Mucosa of rectum (tissue), 2 donors: ENCODE results near the gene STARD8.
"Not testable (repeated sequence)": the region's sequence is repeated elsewhere in the genome, so short reads cannot be mapped to it uniquely, and the experiment has no call there.

Experiments
- H3K27ac ChIP-seq, 2 donors: one replicate each; pipeline ENCODE4 v1.7.0; 2013; ENCODE audit warnings: inconsistent platforms in 2 of 2, low read depth in 2 of 2, low read length in 2 of 2
- H3K27me3 ChIP-seq, 2 donors: one replicate each; pipeline ENCODE4 v1.7.0; 2013; ENCODE audit warnings: low read length in 2 of 2; ENCODE audit not compliant: control insufficient read depth in 2 of 2, insufficient read depth in 2 of 2
- H3K36me3 ChIP-seq, 2 donors: one replicate each; pipeline ENCODE4 v1.7.0; 2013; ENCODE audit warnings: low read length in 2 of 2; ENCODE audit not compliant: control insufficient read depth in 2 of 2, insufficient read depth in 2 of 2
- H3K4me1 ChIP-seq, 2 donors: one replicate each; pipeline ENCODE4 v1.7.0; 2013; ENCODE audit warnings: low read length in 2 of 2, mild to moderate bottlenecking in 1 of 2; ENCODE audit not compliant: control insufficient read depth in 2 of 2, insufficient read depth in 2 of 2
- H3K4me3 ChIP-seq, 2 donors: one replicate each; pipeline ENCODE4 v1.7.0; 2013; ENCODE audit warnings: low read length in 2 of 2
- H3K9ac ChIP-seq, 2 donors: one replicate each; pipeline ENCODE4 v1.7.0; 2013; ENCODE audit warnings: low read length in 2 of 2, low read depth in 1 of 2, mild to moderate bottlenecking in 1 of 2
- H3K9me3 ChIP-seq, 2 donors: one replicate each; pipeline ENCODE4 v1.7.0; 2013; ENCODE audit warnings: low read length in 2 of 2; ENCODE audit not compliant: control insufficient read depth in 2 of 2
- donor health status: healthy.
- donor health status: Normal muscosa, but diverticular disease.

Gene STARD8

DNA sequence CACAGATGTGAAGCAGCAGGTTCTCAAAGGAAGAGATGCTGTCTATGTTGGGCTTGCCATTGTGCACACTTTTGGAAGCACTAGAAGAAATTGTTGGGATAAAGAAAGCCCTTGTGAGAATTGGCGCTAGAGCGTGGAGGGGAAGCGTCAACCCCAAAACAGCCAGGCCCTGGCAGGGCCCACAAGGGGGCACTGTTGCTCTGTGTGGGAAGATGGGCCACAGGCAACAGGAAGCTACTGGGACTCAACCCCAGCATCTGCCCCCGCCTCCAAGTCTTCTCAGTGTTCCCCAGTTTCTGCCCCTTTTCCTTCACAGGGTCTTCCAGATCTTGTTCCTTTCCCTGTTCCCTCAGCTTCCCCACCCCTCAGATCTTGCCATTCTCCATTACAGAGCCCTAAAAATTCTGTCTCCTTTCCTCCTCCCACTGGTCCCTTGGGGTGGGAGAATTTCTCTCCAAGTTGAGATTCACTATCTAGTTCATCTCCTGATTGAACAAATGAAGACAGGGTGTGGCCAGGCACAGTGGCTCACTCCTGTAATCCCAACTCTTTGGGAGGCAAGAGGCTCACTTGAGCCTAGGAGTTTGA is 85.5 kb downstream of the STARD8 start:
- no peak overlapping the region for H3K27ac ChIP-seq
- no peak overlapping the region for H3K4me3 ChIP-seq
- no peaks in the 10 kb centered on the region for H3K9me3 ChIP-seq
- H3K4me1 ChIP-seq, result no peaks in the 10 kb centered on the region
- no peaks in the 10 kb centered on the region for H3K36me3 ChIP-seq
- no peak overlapping the region for H3K9ac ChIP-seq
- H3K27me3 ChIP-seq, result peaks cover 0 to 4% of the 10 kb centered on the region in 2 donors

DNA sequence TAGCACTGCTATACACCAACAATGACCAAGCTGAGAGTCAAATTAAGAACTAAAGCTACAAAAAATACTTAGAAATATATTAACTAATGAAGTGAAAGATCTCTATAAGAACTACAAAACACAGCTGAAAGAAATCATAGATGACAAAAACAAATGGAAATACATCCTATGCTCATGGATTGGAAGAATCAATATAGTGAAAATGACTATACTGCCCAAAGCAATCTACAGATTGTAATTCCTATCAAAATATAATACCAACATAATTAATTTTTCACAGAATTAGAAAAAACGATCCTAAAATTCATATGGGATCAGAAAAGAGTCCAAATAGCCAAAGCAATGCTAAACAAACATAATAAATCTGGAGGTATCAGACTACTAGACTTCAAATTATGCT is 87.8 kb downstream of the STARD8 start:
- no peaks in the 10 kb centered on the region for H3K9me3 ChIP-seq
- no peak overlapping the region for H3K4me3 ChIP-seq
- peaks cover 0 to 4% of the 10 kb centered on the region in 2 donors for H3K27me3 ChIP-seq
- no peaks in the 10 kb centered on the region for H3K4me1 ChIP-seq
- no peak overlapping the region for H3K9ac ChIP-seq
- H3K36me3 ChIP-seq, result no peaks in the 10 kb centered on the region
- H3K27ac ChIP-seq, result no peak overlapping the region

DNA sequence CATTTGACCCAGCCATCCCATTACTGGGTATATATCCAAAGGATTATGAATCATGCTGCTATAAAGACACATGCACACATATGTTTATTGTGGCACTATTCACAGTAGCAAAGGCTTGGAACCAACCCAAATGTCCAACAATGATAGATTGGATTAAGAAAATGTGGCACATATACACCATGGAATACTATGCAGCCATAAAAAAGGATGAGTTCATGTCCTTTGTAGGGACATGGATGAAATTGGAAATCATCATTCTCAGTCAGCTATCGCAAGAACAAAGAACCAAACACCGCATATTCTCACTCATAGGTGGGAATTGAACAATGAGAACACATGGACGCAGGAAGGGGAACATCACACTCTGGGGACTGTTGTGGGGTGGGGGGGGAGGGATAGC is 94.4 kb downstream of the STARD8 start:
- not testable (repeated sequence) for H3K27ac ChIP-seq, H3K4me3 ChIP-seq, H3K36me3 ChIP-seq, H3K9ac ChIP-seq, H3K27me3 ChIP-seq, H3K9me3 ChIP-seq, H3K4me1 ChIP-seq

DNA sequence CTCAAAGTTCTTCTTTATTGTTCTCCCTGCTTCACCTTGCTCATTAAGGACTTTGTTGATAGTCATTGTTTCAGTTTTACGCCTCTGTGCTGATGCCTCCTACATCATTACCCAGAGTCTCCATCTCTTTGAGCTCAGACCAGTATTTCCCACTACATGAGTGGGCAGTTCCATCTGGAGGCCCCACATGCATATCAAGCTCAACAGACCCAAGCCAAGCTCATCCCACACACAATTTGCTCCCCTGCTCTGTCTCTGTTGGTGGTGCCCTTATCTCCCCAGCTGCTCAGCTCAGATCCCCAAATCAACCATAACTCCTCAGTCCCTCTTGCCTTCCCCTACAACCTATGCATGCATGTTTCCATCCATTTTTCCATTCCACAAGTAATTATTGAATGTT is 96.3 kb downstream of the STARD8 start:
- no peaks in the 10 kb centered on the region for H3K36me3 ChIP-seq
- H3K4me3 ChIP-seq, result no peak overlapping the region
- H3K27me3 ChIP-seq, result no peaks in the 10 kb centered on the region
- no peak overlapping the region for H3K9ac ChIP-seq
- H3K9me3 ChIP-seq, result no peaks in the 10 kb centered on the region
- H3K27ac ChIP-seq, result no peak overlapping the region
- H3K4me1 ChIP-seq, result no peaks in the 10 kb centered on the region

DNA sequence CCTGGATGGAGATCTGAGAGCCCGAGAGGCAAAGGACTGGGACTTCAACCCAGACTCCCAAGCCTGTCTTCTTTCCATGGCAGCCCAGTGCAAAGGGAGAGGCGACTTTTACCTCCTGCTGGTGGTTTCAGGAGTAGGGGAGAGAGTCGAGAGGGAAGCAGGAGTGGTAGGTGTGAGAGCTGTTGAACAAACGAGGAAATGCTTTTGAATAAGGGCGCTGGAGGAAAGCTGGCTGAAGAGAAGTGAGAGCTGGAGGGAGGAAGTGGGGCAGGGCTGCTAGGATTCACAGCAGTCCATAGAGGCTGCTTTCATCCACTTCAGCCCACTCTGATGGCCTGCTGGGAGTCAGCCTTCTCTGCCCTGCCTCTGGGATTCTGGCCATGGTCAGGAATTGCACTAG is 99.5 kb downstream of the STARD8 start:
- Histone ChIP-seq H3K36me3 (no peaks in the 10 kb centered on the region), H3K9ac (no peak overlapping the region), H3K4me1 (no peaks in the 10 kb centered on the region), H3K9me3 (no peaks in the 10 kb centered on the region), H3K4me3 (no peak overlapping the region), H3K27ac (no peak overlapping the region), H3K27me3 (no peaks in the 10 kb centered on the region)

DNA sequence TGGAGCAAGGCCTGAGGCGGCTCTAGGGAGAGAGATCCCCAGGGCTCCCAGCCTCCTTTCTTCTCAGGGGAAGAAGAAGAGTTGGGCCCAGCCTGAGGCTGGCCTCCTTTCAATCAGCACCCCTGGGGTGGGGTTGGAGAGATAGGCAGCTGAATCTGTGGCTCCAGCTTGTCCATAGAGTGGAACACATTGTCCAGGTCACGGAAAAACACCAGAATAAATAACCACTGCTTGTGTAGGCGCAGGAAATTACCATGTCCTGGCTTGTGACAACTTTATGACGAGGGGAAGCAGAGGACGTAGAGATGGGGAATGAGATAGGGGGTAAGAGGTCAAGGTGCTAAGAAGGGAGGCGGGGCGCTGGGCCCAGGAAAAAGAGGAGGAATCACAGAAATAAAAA is 100.6 kb downstream of the STARD8 start:
- no peak overlapping the region for H3K9ac ChIP-seq
- H3K36me3 ChIP-seq, result no peaks in the 10 kb centered on the region
- H3K4me1 ChIP-seq, result no peaks in the 10 kb centered on the region
- no peak overlapping the region for H3K27ac ChIP-seq
- H3K27me3 ChIP-seq, result no peaks in the 10 kb centered on the region
- H3K4me3 ChIP-seq, result no peak overlapping the region
- H3K9me3 ChIP-seq, result no peaks in the 10 kb centered on the region

DNA sequence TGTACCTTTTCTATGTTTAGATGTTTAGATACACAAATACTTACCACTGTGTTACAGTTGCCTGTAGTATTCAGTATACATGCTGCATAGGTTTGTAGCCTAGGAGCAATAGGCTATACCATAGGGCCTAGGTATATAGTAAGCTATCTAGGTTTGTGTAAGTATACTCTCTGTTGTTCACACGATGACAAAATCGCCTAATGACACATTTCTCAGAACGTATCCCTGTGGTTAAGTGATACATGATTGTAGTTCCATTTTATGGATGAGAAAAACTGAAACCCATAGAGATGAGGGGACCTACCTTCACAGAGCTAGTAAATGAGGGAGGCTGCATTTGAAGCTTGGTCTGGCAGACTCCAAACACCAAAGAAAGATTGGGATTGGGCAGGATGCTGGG is 102.0 kb downstream of the STARD8 start:
- H3K36me3 ChIP-seq, result no peaks in the 10 kb centered on the region
- H3K27me3 ChIP-seq, result peaks cover 2 to 3% of the 10 kb centered on the region in 2 donors
- no peak overlapping the region for H3K27ac ChIP-seq
- H3K4me1 ChIP-seq, result no peaks in the 10 kb centered on the region
- H3K9me3 ChIP-seq, result no peaks in the 10 kb centered on the region
- H3K4me3 ChIP-seq, result no peak overlapping the region
- H3K9ac ChIP-seq, result no peak overlapping the region

DNA sequence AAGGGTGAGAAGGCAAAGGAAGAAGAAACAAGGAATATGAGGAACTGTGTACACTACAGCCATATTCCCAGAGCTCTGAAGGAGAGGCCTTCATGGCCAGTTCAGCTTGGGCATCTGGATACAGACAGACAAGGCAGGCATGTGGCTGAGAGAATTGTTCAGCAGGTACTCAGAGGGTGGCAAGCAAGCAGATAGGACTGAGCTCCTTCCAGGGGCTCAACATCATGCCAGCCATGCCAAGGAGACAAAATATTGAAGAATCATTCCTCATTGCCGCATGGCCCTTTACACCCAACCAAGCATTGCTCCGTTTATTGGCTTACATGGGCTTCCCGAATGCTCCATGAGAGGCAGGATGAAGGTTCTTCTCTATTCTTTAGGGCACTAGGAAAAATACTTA is 102.8 kb downstream of the STARD8 start:
- no peak overlapping the region for H3K4me3 ChIP-seq
- H3K9me3 ChIP-seq, result no peaks in the 10 kb centered on the region
- peaks cover 2 to 3% of the 10 kb centered on the region in 2 donors for H3K27me3 ChIP-seq
- H3K36me3 ChIP-seq, result no peaks in the 10 kb centered on the region
- H3K4me1 ChIP-seq, result no peaks in the 10 kb centered on the region
- H3K9ac ChIP-seq, result no peak overlapping the region
- no peak overlapping the region for H3K27ac ChIP-seq

DNA sequence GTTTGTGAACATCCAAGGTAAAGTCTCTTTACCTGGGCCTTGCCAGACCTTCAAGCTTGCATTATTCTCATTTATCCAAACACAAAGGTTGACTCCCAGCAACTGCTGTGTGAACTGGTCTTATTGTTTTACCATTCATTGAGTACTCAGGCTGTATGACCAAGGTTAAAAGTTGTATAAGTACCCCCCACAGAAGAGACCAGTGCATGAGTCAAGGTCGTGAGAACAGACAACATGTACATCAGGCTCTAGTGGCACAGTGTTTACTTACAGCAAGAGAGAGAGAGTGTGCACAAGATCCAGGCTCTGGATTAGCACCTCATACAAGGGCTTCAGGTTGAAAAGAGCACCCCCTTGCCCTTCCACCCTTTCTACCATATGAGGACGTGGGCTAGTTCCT is 103.9 kb downstream of the STARD8 start:
- H3K36me3 ChIP-seq, result no peaks in the 10 kb centered on the region
- H3K9ac ChIP-seq, result no peak overlapping the region
- no peaks in the 10 kb centered on the region for H3K4me1 ChIP-seq
- H3K9me3 ChIP-seq, result no peaks in the 10 kb centered on the region
- H3K27ac ChIP-seq, result no peak overlapping the region
- peaks cover 2 to 6% of the 10 kb centered on the region in 2 donors for H3K27me3 ChIP-seq
- H3K4me3 ChIP-seq, result no peak overlapping the region

DNA sequence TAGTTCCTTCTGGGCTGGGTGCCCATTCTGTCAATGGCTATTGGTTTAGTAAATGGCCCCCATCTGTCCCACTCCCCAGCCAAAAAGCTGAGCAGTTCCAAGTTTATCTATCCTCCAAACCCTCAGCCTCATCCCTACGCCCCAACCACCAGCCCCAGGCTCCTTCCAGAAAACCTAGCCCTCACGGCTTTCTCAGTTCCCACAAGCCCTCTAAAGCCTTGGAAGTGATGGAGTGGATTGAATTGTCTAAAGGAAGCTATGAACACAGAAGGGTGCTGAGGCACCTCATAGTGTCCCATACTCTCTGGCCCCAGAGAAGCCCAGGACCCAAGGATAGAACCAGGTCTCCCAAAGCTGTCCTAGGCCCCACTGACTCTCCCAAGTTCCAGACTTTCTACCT is 105.8 kb downstream of the STARD8 start:
- H3K4me1 ChIP-seq, result no peaks in the 10 kb centered on the region
- H3K27me3 ChIP-seq, result peaks cover 2 to 6% of the 10 kb centered on the region in 2 donors
- no peaks in the 10 kb centered on the region for H3K36me3 ChIP-seq
- no peak overlapping the region for H3K9ac ChIP-seq
- H3K27ac ChIP-seq, result no peak overlapping the region
- no peak overlapping the region for H3K4me3 ChIP-seq
- no peaks in the 10 kb centered on the region for H3K9me3 ChIP-seq

DNA sequence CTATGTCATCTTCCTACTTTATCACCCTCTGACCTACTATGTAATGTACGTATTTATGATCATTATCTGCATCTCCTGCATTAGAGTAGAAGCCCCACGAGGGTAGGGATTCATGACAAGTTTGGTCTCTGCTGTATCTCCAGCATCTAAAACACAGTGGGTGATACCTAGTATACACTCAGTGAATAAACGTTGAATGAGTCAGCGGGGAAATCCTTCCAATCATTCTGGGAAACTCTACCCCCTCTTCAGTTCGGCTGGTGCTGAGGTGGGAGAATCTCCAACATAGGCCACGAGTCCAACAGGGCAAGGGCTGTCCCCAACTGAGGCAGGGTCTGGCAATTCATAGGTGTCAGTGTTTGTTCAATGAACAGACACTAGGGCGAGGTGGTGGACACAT is 106.9 kb downstream of the STARD8 start:
- Histone ChIP-seq H3K27me3 (peaks cover 2 to 6% of the 10 kb centered on the region in 2 donors), H3K4me1 (no peaks in the 10 kb centered on the region), H3K9ac (no peak overlapping the region), H3K4me3 (no peak overlapping the region), H3K36me3 (no peaks in the 10 kb centered on the region), H3K9me3 (no peaks in the 10 kb centered on the region), H3K27ac (no peak overlapping the region)
